PC-9 (cell line): ENCODE results near the gene TBC1D16. TPM values are rescaled to one million over a fixed set of nuclear protein-coding genes. Genes with fewer than 3 reads are reported as not detected.

Experiments
- BruUV-seq: library from RNA; stranded (reverse); fragments of 400-500 nt; replicated peaks from 2 replicates; lab custom pipeline; 2021; lab: Mats Ljungman, UMichigan
- CTCF ChIA-PET: fragments of 300-600 bp; sonication (Branson Sonifier 250); formaldehyde crosslinking; loops from one replicate; lab custom pipeline; 2022; ENCODE audit warnings: antibody characterized with exemption; lab: Charles Lee
- POLR2A ChIA-PET: fragments of 300-600 bp; sonication (Branson Sonifier 250); formaldehyde crosslinking; loops from one replicate; lab custom pipeline; 2022; ENCODE audit warnings: antibody characterized with exemption; ENCODE audit not compliant: unreplicated experiment; lab: Charles Lee
- DNase-seq, 2 experiments: peaks; one replicate each; pipeline versions ENCODE4 v3.0.0 to v3.0.0-alpha.2; 2015 to 2022; ENCODE audit warnings: mixed read lengths in 1 of 2
- H2AFZ ChIP-seq: fragments of 200-600 bp; sonication (generic); 2 replicates; pipeline ENCODE4 v1.8.1; 2017; ENCODE audit warnings: antibody characterized with exemption
- H3F3A ChIP-seq: fragments of 200-600 bp; sonication (generic); 2 replicates; pipeline ENCODE4 v1.8.1; 2017; ENCODE audit warnings: antibody characterized with exemption, mild to moderate bottlenecking, low read depth; ENCODE audit not compliant: insufficient read depth
- H3K27ac ChIP-seq: fragments of 200-600 bp; sonication (generic); 2 replicates; pipeline ENCODE4 v1.6.1; 2016; ENCODE audit warnings: mixed run types
- H3K27me3 ChIP-seq: fragments of 200-600 bp; sonication (generic); 2 replicates; pipeline ENCODE4 v1.6.1; 2016; ENCODE audit warnings: low read depth, mixed run types; ENCODE audit not compliant: insufficient read depth
- H3K36me3 ChIP-seq: fragments of 200-600 bp; sonication (generic); 2 replicates; pipeline ENCODE4 v1.6.1; 2016; ENCODE audit warnings: low read depth, mixed run types
- H3K4me1 ChIP-seq: fragments of 200-600 bp; sonication (generic); replicated peaks from 2 replicates; pipeline ENCODE4 v1.6.1; 2016; ENCODE audit warnings: mixed run types; ENCODE audit not compliant: insufficient read depth
- H3K4me2 ChIP-seq: fragments of 200-600 bp; sonication (generic); 2 replicates; pipeline ENCODE4 v1.6.1; 2017; ENCODE audit warnings: mixed run types
- H3K4me3 ChIP-seq: fragments of 200-600 bp; sonication (generic); 2 replicates; pipeline ENCODE4 v1.6.1; 2016; ENCODE audit warnings: mixed run types
- H3K79me2 ChIP-seq: fragments of 200-600 bp; sonication (generic); 2 replicates; pipeline ENCODE4 v1.6.1; 2017; ENCODE audit warnings: low read depth, mixed run types
- H3K9me2 ChIP-seq: fragments of 200-600 bp; sonication (generic); 2 replicates; pipeline ENCODE4 v1.8.1; 2017; ENCODE audit warnings: mild to moderate bottlenecking; ENCODE audit not compliant: insufficient read depth
- H3K9me3 ChIP-seq: fragments of 200-600 bp; sonication (generic); 2 replicates; pipeline ENCODE4 v1.8.1; 2016; ENCODE audit warnings: low read depth; ENCODE audit not compliant: insufficient read depth
- H4K20me1 ChIP-seq: fragments of 200-600 bp; sonication (generic); 2 replicates; pipeline ENCODE4 v1.8.1; 2017; ENCODE audit not compliant: insufficient read depth
- CTCF ChIP-seq: fragments of 200-600 bp; sonication (generic); conservative IDR thresholded peaks from 2 replicates; pipeline ENCODE4 v1.6.1; 2017; ENCODE audit warnings: mixed run types, antibody characterized with exemption, mild to moderate bottlenecking, moderate library complexity
- EZH2 ChIP-seq: fragments of 200-600 bp; sonication (generic); IDR thresholded peaks from 2 replicates; pipeline ENCODE4 v1.8.0; 2017; ENCODE audit warnings: antibody characterized with exemption, low read depth
- intact Hi-C: fragments of 100-400 bp; cut with micrococcal nuclease; formaldehyde crosslinking; loops from one replicate; pipeline ENCODE4 v1.10.0; 2022; ENCODE audit not compliant: unreplicated experiment
- total RNA-seq: library from RNA; stranded (reverse); gene quantifications from 2 replicates; pipeline ENCODE4 v1.2.3, GENCODE V29; 2021

Gene TBC1D16
- total RNA-seq, 1 experiment from 2014 or later: 41.7 TPM

DNA sequence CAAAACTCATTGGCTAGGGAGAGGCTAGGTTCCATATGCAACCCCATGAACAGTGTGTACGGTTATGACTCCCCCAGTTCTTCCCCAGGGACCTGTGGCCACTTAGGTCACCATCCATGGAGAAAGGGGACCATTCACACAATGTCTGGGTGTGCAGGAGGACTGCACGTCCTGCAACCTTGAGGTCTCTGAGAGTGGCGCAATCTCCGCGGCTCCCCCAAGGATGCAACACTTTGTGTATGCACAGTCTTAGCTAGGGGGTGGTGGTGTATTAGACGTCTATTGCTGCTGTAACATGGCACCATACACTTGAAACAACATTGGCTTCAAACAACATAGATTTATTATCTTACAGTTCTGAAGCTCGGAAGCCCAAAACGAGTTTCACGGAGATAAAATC, 130.8 kb downstream of the TBC1D16 start:
- Histone ChIP-seq H3K4me2 (no peak overlapping the region), H3K27me3 (no peaks in the 10 kb centered on the region), H3F3A (peaks cover 8% of the 10 kb centered on the region; the same call in 1 of the 2 replicates), H3K79me2 (no peaks in the 10 kb centered on the region), H3K4me1 (peaks cover 4% of the 10 kb centered on the region; the same call in 1 of the 2 replicates), H3K9me2 (no peaks in the 10 kb centered on the region), H3K9me3 (no peaks in the 10 kb centered on the region), H4K20me1 (no peaks in the 10 kb centered on the region), H3K4me3 (no peak overlapping the region), H3K27ac (no peak overlapping the region), H2AFZ (no peak overlapping the region), H3K36me3 (no peaks in the 10 kb centered on the region)
- intact Hi-C loops: no loop called here
- no peak for DNase-seq
- ChIA-PET CTCF (no interaction called here), POLR2A (no interaction called here)
- TF ChIP-seq CTCF (no peak), EZH2 (no peak)
- no TSS peak for BruUV-seq

- intact Hi-C loops: no loop called here
- H3K4me1 ChIP-seq: peaks cover 12% of the 10 kb centered on the region
- H3K36me3 ChIP-seq: no peaks in the 10 kb centered on the region
- no peak for TF ChIP-seq EZH2
- TF ChIP-seq CTCF: no peak
- H3K27ac ChIP-seq: no peak overlapping the region
- no peaks in the 10 kb centered on the region for H3K9me2 ChIP-seq
- DNase-seq: no peak
- no peak overlapping the region for H3K4me3 ChIP-seq
- H3K4me2 ChIP-seq: 0 out of 2 replicates have a peak overlapping the region, but pooled peaks have one; percentile 26
- BruUV-seq: no TSS peak
- H3K27me3 ChIP-seq: no peaks in the 10 kb centered on the region
- POLR2A ChIA-PET: interaction anchor here (0.6 to 0.7 kb wide), 2 partner anchors 43 to 835 kb away, joined by 3 to 4 read pairs; no protein-coding TSS in a partner anchor
- no peaks in the 10 kb centered on the region for H3K9me3 ChIP-seq
- no peak overlapping the region for H2AFZ ChIP-seq
- H3F3A ChIP-seq: peaks cover 8% of the 10 kb centered on the region; the same call in 1 of the 2 replicates
- no peaks in the 10 kb centered on the region for H4K20me1 ChIP-seq
- CTCF ChIA-PET: no interaction called here
- no peaks in the 10 kb centered on the region for H3K79me2 ChIP-seq
These were observed 133.4 kb downstream of the TBC1D16 start for GRCh38 chr17:79902146-79902791.

DNA sequence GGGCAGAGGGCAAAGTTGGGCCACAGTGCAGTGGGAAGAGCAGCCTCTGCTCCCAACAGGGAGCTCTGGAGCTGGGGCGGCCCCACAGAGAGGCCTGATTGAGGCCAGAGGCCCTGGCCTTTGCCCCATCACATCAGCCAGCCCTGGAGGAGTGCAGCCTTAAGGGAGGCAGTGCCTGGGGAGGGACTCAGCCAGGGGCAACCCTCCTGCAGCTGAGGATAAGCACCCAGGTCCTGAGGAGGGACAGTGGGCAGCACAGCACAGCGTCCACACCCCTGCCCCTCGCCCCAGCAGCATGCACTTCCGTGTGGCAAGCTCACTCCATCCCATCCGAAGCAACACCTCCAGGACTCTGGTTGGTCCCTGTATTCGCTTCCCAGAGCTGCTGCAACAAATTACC, 134.5 kb downstream of the TBC1D16 start:
- no peaks in the 10 kb centered on the region for H4K20me1 ChIP-seq
- BruUV-seq: no TSS peak
- POLR2A ChIA-PET: no interaction called here
- TF ChIP-seq CTCF (no peak), EZH2 (no peak)
- no peak for DNase-seq
- peaks cover 11% of the 10 kb centered on the region for H3K4me1 ChIP-seq
- H3F3A ChIP-seq: peaks cover 7% of the 10 kb centered on the region; the same call in 1 of the 2 replicates
- no peaks in the 10 kb centered on the region for H3K36me3 ChIP-seq
- no peak overlapping the region for H3K27ac ChIP-seq
- no peaks in the 10 kb centered on the region for H3K27me3 ChIP-seq
- no peaks in the 10 kb centered on the region for H3K9me3 ChIP-seq
- intact Hi-C loops: no loop called here
- no peak overlapping the region for H3K4me3 ChIP-seq
- CTCF ChIA-PET: interaction anchor here (0.7 kb wide), 1 partner anchor 60 kb away, joined by 3 read pairs; no protein-coding TSS in a partner anchor
- no peaks in the 10 kb centered on the region for H3K79me2 ChIP-seq
- no peak overlapping the region for H3K4me2 ChIP-seq
- no peaks in the 10 kb centered on the region for H3K9me2 ChIP-seq
- H2AFZ ChIP-seq: no peak overlapping the region
